ENCODE results near the gene SEL1L2. TPM values are rescaled to one million over a fixed set of nuclear protein-coding genes. Genes with fewer than 3 reads are reported as not detected.

SEL1L2 gene
- polyA plus RNA-seq, 3 donors = not detected

DNA sequence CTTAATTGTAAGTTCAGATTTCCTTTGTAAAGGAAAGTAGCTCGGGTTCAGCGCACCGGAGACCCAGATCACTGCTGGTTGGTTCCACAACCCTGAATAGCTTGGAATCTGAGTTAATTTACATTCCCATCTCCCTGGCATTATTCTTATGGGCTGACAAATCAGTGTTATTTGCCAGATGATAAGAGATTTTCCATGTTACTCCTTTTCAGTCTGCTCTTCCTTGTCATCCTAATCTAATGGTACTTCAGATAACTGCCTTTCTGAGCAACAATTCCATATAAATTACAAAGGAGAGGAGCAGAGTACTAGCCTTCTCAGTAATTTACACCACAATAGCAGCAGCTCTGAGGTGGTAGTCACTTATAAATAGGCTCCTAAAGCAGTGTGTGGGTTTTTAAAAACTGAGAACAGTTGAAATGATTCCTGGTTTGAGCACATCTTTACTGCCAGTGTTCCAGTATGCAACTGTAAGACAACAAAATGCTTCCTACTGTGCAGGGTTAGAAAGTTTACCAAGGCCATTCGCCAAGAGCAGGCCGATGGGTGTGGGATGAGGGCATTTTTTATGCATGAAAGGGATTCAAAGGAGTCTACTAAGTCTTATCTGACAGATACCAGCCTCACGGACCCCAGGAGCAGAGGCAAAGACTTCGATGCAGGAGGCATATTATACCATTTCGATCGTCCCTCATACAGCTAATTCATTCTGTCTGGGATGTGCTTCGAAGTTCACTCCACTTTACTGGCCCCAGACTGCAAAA lies 115.8 kb downstream of the SEL1L2 start:
- no peak overlapping the region for H2AFZ ChIP-seq (ENCODE audit: insufficient read depth, low read depth, low read length, poor library complexity, severe bottlenecking)
- no peaks in the 10 kb centered on the region for H3K79me2 ChIP-seq (ENCODE audit: insufficient read depth, low read length)
- Mint-ChIP-seq H3K4me3 (no peak overlapping the region), H3K9me3 (peaks cover 0 to 13% (median 3%) of the 10 kb centered on the region in 7 donors), H3K36me3 (no peaks in the 10 kb centered on the region), H3K27me3 (ENCODE audit: low read depth in 3 of 3) (peaks cover 0 to 2% (median 2%) of the 10 kb centered on the region in 3 donors), H3K27ac (no peak overlapping the region), H3K4me1 (peaks cover 15% of the 10 kb centered on the region)
- no peaks in the 10 kb centered on the region for H3K9me3 ChIP-seq (replicated peaks in 1 of 2; ENCODE audit: control insufficient read depth in 1 of 2, insufficient read depth in 1 of 2, low read length in 2 of 2)
- H4K20me1 ChIP-seq (ENCODE audit: insufficient read depth, low read length) = no peaks in the 10 kb centered on the region
- H3K4me2 ChIP-seq (replicated peaks; ENCODE audit: extremely low read depth, low read length, poor library complexity, severe bottlenecking) = no peak overlapping the region
- H3K27ac ChIP-seq (ENCODE audit: low read depth in 1 of 2, low read length in 2 of 2) = no peak overlapping the region
- H3K9ac ChIP-seq (ENCODE audit: insufficient read depth, low read length, poor library complexity, severe bottlenecking) = no peak overlapping the region
- DNase-seq = no peak
- no peaks in the 10 kb centered on the region for H3K36me3 ChIP-seq (replicated peaks in 1 of 2; ENCODE audit: control insufficient read depth in 1 of 2, insufficient read depth in 2 of 2, low read length in 2 of 2)
- no peak overlapping the region for H3K4me3 ChIP-seq (replicated peaks in 1 of 3; ENCODE audit: low read depth in 2 of 3, low read length in 3 of 3)
- intact Hi-C loops (cut with micrococcal nuclease) = no loop called here
- peaks cover 13% of the 10 kb centered on the region in 2 donors for H3K4me1 ChIP-seq (ENCODE audit: control insufficient read depth in 1 of 2, insufficient read depth in 2 of 2, low read length in 2 of 2)
- 86% methylated on average over 6 of the region's 10 CpGs for WGBS (ENCODE audit: insufficient coverage)
- TF ChIP-seq, protein P1, sequence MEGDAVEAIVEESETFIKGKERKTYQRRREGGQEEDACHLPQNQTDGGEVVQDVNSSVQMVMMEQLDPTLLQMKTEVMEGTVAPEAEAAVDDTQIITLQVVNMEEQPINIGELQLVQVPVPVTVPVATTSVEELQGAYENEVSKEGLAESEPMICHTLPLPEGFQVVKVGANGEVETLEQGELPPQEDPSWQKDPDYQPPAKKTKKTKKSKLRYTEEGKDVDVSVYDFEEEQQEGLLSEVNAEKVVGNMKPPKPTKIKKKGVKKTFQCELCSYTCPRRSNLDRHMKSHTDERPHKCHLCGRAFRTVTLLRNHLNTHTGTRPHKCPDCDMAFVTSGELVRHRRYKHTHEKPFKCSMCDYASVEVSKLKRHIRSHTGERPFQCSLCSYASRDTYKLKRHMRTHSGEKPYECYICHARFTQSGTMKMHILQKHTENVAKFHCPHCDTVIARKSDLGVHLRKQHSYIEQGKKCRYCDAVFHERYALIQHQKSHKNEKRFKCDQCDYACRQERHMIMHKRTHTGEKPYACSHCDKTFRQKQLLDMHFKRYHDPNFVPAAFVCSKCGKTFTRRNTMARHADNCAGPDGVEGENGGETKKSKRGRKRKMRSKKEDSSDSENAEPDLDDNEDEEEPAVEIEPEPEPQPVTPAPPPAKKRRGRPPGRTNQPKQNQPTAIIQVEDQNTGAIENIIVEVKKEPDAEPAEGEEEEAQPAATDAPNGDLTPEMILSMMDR (IDR thresholded peaks at IDR 0.05) = no peak
- no peaks in the 10 kb centered on the region for H3K27me3 ChIP-seq (ENCODE audit: control insufficient read depth in 2 of 2, insufficient read depth in 2 of 2, low read length in 2 of 2)

- TF ChIP-seq, protein P1 (IDR thresholded peaks at IDR 0.05) = no peak
- intact Hi-C loops (cut with micrococcal nuclease) = no loop called here
- WGBS (ENCODE audit: insufficient coverage) = 73% methylated on average over 5 of the region's 5 CpGs
- no peak overlapping the region for H3K27ac Mint-ChIP-seq
- Histone ChIP-seq H3K4me3 (replicated peaks in 1 of 3; ENCODE audit: low read depth in 2 of 3, low read length in 3 of 3) (no peak overlapping the region), H3K36me3 (replicated peaks in 1 of 2; ENCODE audit: control insufficient read depth in 1 of 2, insufficient read depth in 2 of 2, low read length in 2 of 2) (no peaks in the 10 kb centered on the region), H3K4me1 (ENCODE audit: control insufficient read depth in 1 of 2, insufficient read depth in 2 of 2, low read length in 2 of 2) (peaks cover 19 to 21% of the 10 kb centered on the region in 2 donors), H3K9me3 (replicated peaks in 1 of 2; ENCODE audit: control insufficient read depth in 1 of 2, insufficient read depth in 1 of 2, low read length in 2 of 2) (no peaks in the 10 kb centered on the region), H2AFZ (ENCODE audit: insufficient read depth, low read depth, low read length, poor library complexity, severe bottlenecking) (no peak overlapping the region), H3K79me2 (ENCODE audit: insufficient read depth, low read length) (no peaks in the 10 kb centered on the region), H3K27ac (ENCODE audit: low read depth in 1 of 2, low read length in 2 of 2) (no peak overlapping the region), H3K4me2 (replicated peaks; ENCODE audit: extremely low read depth, low read length, poor library complexity, severe bottlenecking) (no peak overlapping the region), H4K20me1 (ENCODE audit: insufficient read depth, low read length) (no peaks in the 10 kb centered on the region), H3K9ac (ENCODE audit: insufficient read depth, low read length, poor library complexity, severe bottlenecking) (no peak overlapping the region), H3K27me3 (ENCODE audit: control insufficient read depth in 2 of 2, insufficient read depth in 2 of 2, low read length in 2 of 2) (no peaks in the 10 kb centered on the region)
- H3K4me3 Mint-ChIP-seq = no peak overlapping the region
- peaks cover 0 to 10% (median 3%) of the 10 kb centered on the region in 7 donors for H3K9me3 Mint-ChIP-seq
- no peak for DNase-seq
- no peaks in the 10 kb centered on the region for H3K36me3 Mint-ChIP-seq
- peaks cover 15% of the 10 kb centered on the region for H3K4me1 Mint-ChIP-seq
- peaks cover 0 to 2% (median 0%) of the 10 kb centered on the region in 3 donors for H3K27me3 Mint-ChIP-seq (ENCODE audit: low read depth in 3 of 3)
Measured at GRCh38 chr20:13873831-13874230, 116.6 kb downstream of the SEL1L2 start.
